SU-DHL-6 (cell line): ENCODE measurements around the gene NCBP1.
"Not testable (repeated sequence)": the region's sequence is repeated elsewhere in the genome, so short reads cannot be mapped to it uniquely, and the experiment has no call there.

ENCODE experiments used
- CTCF ChIP-seq: fragments of 200-600 bp; sonication (generic); IDR thresholded peaks from one replicate; pipeline ENCODE4 v1.5.1; 2017; ENCODE audit warnings: antibody characterized with exemption, mild to moderate bottlenecking, low read length, moderate library complexity; ENCODE audit not compliant: insufficient read depth, poor library complexity, severe bottlenecking
- EZH2phosphoT487 ChIP-seq: fragments of 200-600 bp; sonication (generic), shearing (Covaris generic); conservative IDR thresholded peaks from 2 replicates; pipeline ENCODE4 v1.6.1; 2018; ENCODE audit warnings: mild to moderate bottlenecking, antibody characterized with exemption, low read length, moderate library complexity, mixed read lengths

DNA sequence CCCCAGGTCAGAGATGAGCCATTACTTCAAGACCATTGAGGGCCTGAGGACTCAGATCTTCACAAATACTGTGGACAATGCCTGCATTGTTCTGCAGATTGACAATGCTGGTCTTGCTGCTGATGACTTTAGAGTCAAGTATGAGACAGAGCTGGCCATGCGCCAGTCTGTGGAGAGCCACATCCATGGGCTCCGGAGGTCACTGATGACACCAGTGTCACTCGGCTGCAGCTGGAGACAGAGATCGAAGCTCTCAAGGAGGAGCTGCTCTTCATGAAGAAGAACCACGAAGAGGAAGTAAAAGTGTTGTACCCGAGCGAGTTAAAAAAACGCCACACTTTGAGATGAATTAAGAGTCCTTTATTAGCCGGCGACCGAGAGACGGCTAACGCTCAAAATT lies 65.7 kb downstream of the NCBP1 start:
- TF ChIP-seq CTCF, EZH2phosphoT487: not testable (repeated sequence)
